GM12801 (cell line): Measurements from ENCODE around the gene PPP1R3F.

Experiments used
- CTCF ChIP-seq: IDR thresholded peaks from one replicate; pipeline ENCODE4 v1.5.1; 2011; ENCODE audit warnings: control low read depth; ENCODE audit not compliant: insufficient read length; ENCODE audit errors: extremely low read depth

The PPP1R3F gene

GRCh38 chrX:49266523-49267445, 2.8 kb upstream of the PPP1R3F start:
- no peak for TF ChIP-seq CTCF

- TF ChIP-seq CTCF = no peak
These were observed 937 bp upstream of the PPP1R3F start for GRCh38 chrX:49268702-49269009.

- no peak for TF ChIP-seq CTCF
These were observed 405 bp upstream of the PPP1R3F start for GRCh38 chrX:49269010-49269766.

- TF ChIP-seq CTCF = no peak
These were observed 792 bp downstream of the PPP1R3F start for GRCh38 chrX:49270249-49270921.

- no peak for TF ChIP-seq CTCF
These were observed 1.7 kb downstream of the PPP1R3F start for GRCh38 chrX:49271341-49271740.

- TF ChIP-seq CTCF = no peak
These were observed 2.8 kb downstream of the PPP1R3F start for GRCh38 chrX:49272421-49272820.

- no peak for TF ChIP-seq CTCF
These were observed 3.7 kb downstream of the PPP1R3F start for GRCh38 chrX:49273181-49273727.
